Vagina (tissue), 2 donors: ENCODE measurements around the gene MAGEA9B. TPM values are rescaled to one million over a fixed set of nuclear protein-coding genes. Genes with fewer than 3 reads are reported as not detected.
"Not testable (repeated sequence)": the region's sequence is repeated elsewhere in the genome, so short reads cannot be mapped to it uniquely, and the experiment has no call there.

ENCODE experiments used
- DNase-seq, 2 donors: peaks; one replicate each; pipeline ENCODE4 v3.0.0-alpha.2; 2017; ENCODE audit errors: extremely low spot score in 2 of 2
- H3K27ac ChIP-seq: fragments of 200-600 bp; sonication (generic); one replicate; pipeline ENCODE4 v1.5.1; 2019
- H3K27me3 ChIP-seq: fragments of 200-600 bp; sonication (generic); one replicate; pipeline ENCODE4 v1.5.1; 2019
- H3K36me3 ChIP-seq, 2 donors: fragments of 200-600 bp; sonication (generic); one replicate each; pipeline ENCODE4 v1.5.1; 2017 to 2019
- H3K4me1 ChIP-seq: fragments of 200-600 bp; sonication (generic); one replicate; pipeline ENCODE4 v1.5.1; 2019
- H3K4me3 ChIP-seq, 2 donors: fragments of 200-600 bp; sonication (generic); 1 replicate in 1 of 2; 2 replicates in 1 of 2; pipeline ENCODE4 v1.5.1; 2016 to 2019
- H3K9me3 ChIP-seq: fragments of 200-600 bp; sonication (generic); one replicate; pipeline ENCODE4 v1.5.1; 2019
- CTCF ChIP-seq, 3 experiments: fragments of 450-650 bp in 2 of 3; fragments of 200-600 bp in 1 of 3; sonication (generic) in 1 of 3; IDR thresholded peaks; one replicate each; pipeline ENCODE4 v1.5.1; 2017 to 2019; ENCODE audit warnings: antibody characterized with exemption in 3 of 3, mild to moderate bottlenecking in 2 of 3, moderate library complexity in 2 of 3
- POLR2A ChIP-seq, 2 donors: fragments of 450-650 bp; IDR thresholded peaks; one replicate each; pipeline ENCODE4 v1.6.1; 2017; ENCODE audit warnings: antibody characterized with exemption in 2 of 2, mild to moderate bottlenecking in 2 of 2, moderate library complexity in 2 of 2
- POLR2AphosphoS5 ChIP-seq, 2 donors: sonication (generic); formaldehyde crosslinking; IDR thresholded peaks; one replicate each; pipeline ENCODE4 v1.9.0; 2017; ENCODE audit warnings: antibody characterized with exemption in 2 of 2, mild to moderate bottlenecking in 2 of 2, low read depth in 1 of 2; ENCODE audit not compliant: insufficient read depth in 1 of 2
- intact Hi-C: fragments of 100-400 bp; cut with DNase I; formaldehyde crosslinking; loops from one replicate; pipeline ENCODE4 v1.15.1; 2023
- total RNA-seq: library from RNA; depleted of rRNA; stranded (reverse); fragments of >200 nt; gene quantifications from one replicate; pipeline ENCODE4 v1.2.3, GENCODE V29; 2016

The MAGEA9B gene
- total RNA-seq, result not detected

- DNase-seq, H3K4me1 ChIP-seq, H3K4me3 ChIP-seq, H3K36me3 ChIP-seq, H3K27ac ChIP-seq, H3K9me3 ChIP-seq, intact Hi-C loops, H3K27me3 ChIP-seq: not testable (repeated sequence)
Measured at GRCh38 chrX:149587359-149587758, at the start of gene MAGEA9B. MAGEA9B (minus strand) TSS chrX:149587459; CDS start chrX:149583179, 4,280 bp downstream.

- no peaks in the 10 kb centered on the region for H3K9me3 ChIP-seq
- H3K4me1 ChIP-seq, result peaks cover 27% of the 10 kb centered on the region
- no peak overlapping the region for H3K27ac ChIP-seq
- TF ChIP-seq CTCF (IDR thresholded peaks at IDR 0.05), result no peak
- no peak for TF ChIP-seq POLR2AphosphoS5 (IDR thresholded peaks at IDR 0.05; ENCODE audit: insufficient read depth in 1 of 2, low read depth in 1 of 2)
- TF ChIP-seq POLR2A (IDR thresholded peaks at IDR 0.05), result no peak
- intact Hi-C loops, result no loop called here
- H3K27me3 ChIP-seq, result no peaks in the 10 kb centered on the region
- no peak overlapping the region for H3K4me3 ChIP-seq
- DNase-seq, result no peak
- no peaks in the 10 kb centered on the region for H3K36me3 ChIP-seq
Measured at GRCh38 chrX:149633511-149633910, 46.3 kb upstream of the MAGEA9B start.

- TF ChIP-seq POLR2AphosphoS5 (IDR thresholded peaks at IDR 0.05; ENCODE audit: insufficient read depth in 1 of 2, low read depth in 1 of 2) (peak; percentile 15 to 41), CTCF (IDR thresholded peaks at IDR 0.05) (no peak)
- intact Hi-C loops, result no loop called here
- no peak for DNase-seq
Measured at GRCh38 chrX:149631234-149632165, 44.2 kb upstream of the MAGEA9B start, which contains the start of gene TMEM185A. TMEM185A (minus strand) TSS chrX:149631792; CDS start chrX:149631580, 212 bp downstream.

GRCh38 chrX:149630681-149631233, 43.5 kb upstream of the MAGEA9B start:
- peak overlapping the region; percentile 62 to 64 for H3K4me3 ChIP-seq
- H3K27me3 ChIP-seq, result no peaks in the 10 kb centered on the region
- H3K4me1 ChIP-seq, result peaks cover 35% of the 10 kb centered on the region
- H3K27ac ChIP-seq, result peak overlapping the region; percentile 73
- no peaks in the 10 kb centered on the region for H3K36me3 ChIP-seq
- H3K9me3 ChIP-seq, result no peaks in the 10 kb centered on the region
- TF ChIP-seq CTCF (IDR thresholded peaks at IDR 0.05) (no peak), POLR2AphosphoS5 (IDR thresholded peaks at IDR 0.05; ENCODE audit: insufficient read depth in 1 of 2, low read depth in 1 of 2) (no peak), POLR2A (IDR thresholded peaks at IDR 0.05) (no peak)
- intact Hi-C loops, result no loop called here
- no peak for DNase-seq

More at GRCh38 chrX:149631234-149632165, 44.2 kb upstream of the MAGEA9B start, which contains the start of gene TMEM185A:
- H3K27ac ChIP-seq, result peak within 1 kb of the TSS; percentile 73
- H3K4me1 ChIP-seq, result peaks cover 35% of the 10 kb centered on the region
- H3K4me3 ChIP-seq, result peak within 1 kb of the TSS; percentile 62 to 64
- no peaks in the 10 kb centered on the region for H3K9me3 ChIP-seq
- H3K27me3 ChIP-seq, result no peaks in the 10 kb centered on the region
- H3K36me3 ChIP-seq, result no peaks in the 10 kb centered on the region

GRCh38 chrX:149629730-149630387, 42.6 kb upstream of the MAGEA9B start:
- Histone ChIP-seq H3K9me3 (no peaks in the 10 kb centered on the region), H3K4me1 (peaks cover 35% of the 10 kb centered on the region), H3K27me3 (no peaks in the 10 kb centered on the region), H3K27ac (peak overlapping the region; percentile 73), H3K36me3 (no peaks in the 10 kb centered on the region), H3K4me3 (peak overlapping the region; percentile 62 to 64)
- DNase-seq, result no peak
- intact Hi-C loops, result no loop called here
- TF ChIP-seq POLR2A (IDR thresholded peaks at IDR 0.05) (no peak), POLR2AphosphoS5 (IDR thresholded peaks at IDR 0.05; ENCODE audit: insufficient read depth in 1 of 2, low read depth in 1 of 2) (no peak), CTCF (IDR thresholded peaks at IDR 0.05) (no peak)
